ENCODE measurements around the gene SPINK5. TPM values are rescaled to one million over a fixed set of nuclear protein-coding genes. Genes with fewer than 3 reads are reported as not detected.

The SPINK5 gene
- total and polyA plus RNA-seq, 8 donors = 0.56 to 6.6 (median 1.3) TPM

Other genes with a start within 250 kb of the SPINK5 start
- 10 to 100 TPM; 12.7 to 74.5 TPM for gene SPINK1, start 232.3 kb upstream of the SPINK5 start, total RNA-seq
- gene SPINK1, start 232.3 kb upstream of the SPINK5 start, polyA plus RNA-seq (ENCODE audit: insufficient read length in 6 of 6) = 1 to 10 TPM in 4 of 6 donors, under 1 TPM in 2; 0.61 to 3.3 (median 1.3) TPM
- gene SCGB3A2, start 185.3 kb upstream of the SPINK5 start, total RNA-seq = 100 to 1,000 TPM in 1 of 2 donors, 10 to 100 TPM in 1; 76.6 to 108 TPM
- 1,000 to 10,000 TPM; 1,496 to 2,625 (median 1,657) TPM for gene SCGB3A2, start 185.3 kb upstream of the SPINK5 start, polyA plus RNA-seq (ENCODE audit: insufficient read length in 6 of 6)
- gene C5orf46, start 157.4 kb upstream of the SPINK5 start, total RNA-seq = not detected
- 1 to 10 TPM in 3 of 6 donors, under 1 TPM in 3; 0.50 to 3.0 (median 1.3) TPM for gene C5orf46, start 157.4 kb upstream of the SPINK5 start, polyA plus RNA-seq (ENCODE audit: insufficient read length in 6 of 6)
- not detected for gene SPINK14, start 104.6 kb downstream of the SPINK5 start, total RNA-seq
- not detected for gene SPINK14, start 104.6 kb downstream of the SPINK5 start, polyA plus RNA-seq (ENCODE audit: insufficient read length in 6 of 6)
- under 1 TPM in 1 of 2 donors, not detected in 1; 0.42 TPM for gene SPINK6, start 139.1 kb downstream of the SPINK5 start, total RNA-seq
- gene SPINK6, start 139.1 kb downstream of the SPINK5 start, polyA plus RNA-seq (ENCODE audit: insufficient read length in 6 of 6) = not detected
- not detected for gene MARCOL, start 174.5 kb downstream of the SPINK5 start, total RNA-seq
- gene MARCOL, start 174.5 kb downstream of the SPINK5 start, polyA plus RNA-seq (ENCODE audit: insufficient read length in 6 of 6) = under 1 TPM in 2 of 6 donors, not detected in 4; 0.11 to 0.17 TPM
- not detected for gene SPINK13, start 204.8 kb downstream of the SPINK5 start, total RNA-seq
- gene SPINK13, start 204.8 kb downstream of the SPINK5 start, polyA plus RNA-seq (ENCODE audit: insufficient read length in 6 of 6) = 1 to 10 TPM in 3 of 6 donors, under 1 TPM in 3; 0.76 to 1.5 (median 1.1) TPM
- not detected for gene SPINK7, start 248.4 kb downstream of the SPINK5 start, total RNA-seq
- gene SPINK7, start 248.4 kb downstream of the SPINK5 start, polyA plus RNA-seq (ENCODE audit: insufficient read length in 6 of 6) = under 1 TPM; 0.54 to 0.83 (median 0.64) TPM

Data from left lung (tissue), 8 donors.